Stimulated activated CD8-positive, alpha-beta memory T cell treated with anti-CD3 and anti-CD28 coated beads, Interleukin-7, amount 100 ng/mL, for 48 hours (primary cell): ENCODE results near the gene SNAP23.
"Not testable (repeated sequence)": the region's sequence is repeated elsewhere in the genome, so short reads cannot be mapped to it uniquely, and the experiment has no call there.

Source experiments
- DNase-seq, 2 donors: peaks; one replicate each; pipeline ENCODE4 v3.0.0-alpha.2; 2020; ENCODE audit warnings: low read depth in 1 of 2; ENCODE audit errors: extremely low read depth in 1 of 2

Gene SNAP23

DNA sequence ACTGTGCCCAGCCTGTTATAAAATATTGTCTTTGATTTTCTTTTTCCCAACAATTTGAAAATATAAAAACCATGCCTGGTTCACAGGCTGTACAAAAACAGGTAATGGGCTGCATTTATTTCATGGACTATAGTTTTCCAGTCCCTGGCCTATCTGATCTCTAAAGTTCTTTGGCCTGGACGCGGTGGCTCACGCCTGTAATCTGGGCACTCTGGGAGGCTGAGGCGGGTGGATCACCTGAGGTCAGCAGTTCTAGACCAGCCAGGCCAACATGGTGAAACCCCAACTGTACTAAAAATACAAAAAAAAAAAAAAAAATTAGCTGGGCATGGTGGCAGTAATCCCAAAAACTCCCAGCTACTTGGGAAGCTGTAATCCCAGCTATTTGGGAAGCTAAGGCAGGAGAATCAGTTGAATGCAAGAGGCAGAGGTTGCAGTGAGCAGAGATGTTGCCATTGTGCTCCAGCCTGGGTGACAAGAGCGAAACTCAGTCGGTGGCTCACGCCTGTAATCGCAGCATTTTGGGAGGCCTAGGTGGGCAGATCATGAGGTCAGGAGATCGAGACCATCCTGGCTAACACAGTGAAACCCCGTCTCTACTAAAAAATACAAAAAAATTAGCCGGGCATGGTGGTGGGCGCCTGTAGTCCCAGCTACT lies 61.2 kb downstream of the SNAP23 start:
- not testable (repeated sequence) for DNase-seq

GRCh38 chr15:42558739-42559138 lies 63.3 kb downstream of the SNAP23 start:
- no peak for DNase-seq

- DNase-seq, result peak; percentile 92 to 94
These were observed 80.0 kb downstream of the SNAP23 start, which contains the start of gene STARD9 for GRCh38 chr15:42575188-42576039. Gene STARD9 (plus strand): TSS chr15:42575606. CDS start chr15:42575716, 110 bp downstream.

GRCh38 chr15:42576040-42576594 lies 80.7 kb downstream of the SNAP23 start:
- no peak for DNase-seq

DNA sequence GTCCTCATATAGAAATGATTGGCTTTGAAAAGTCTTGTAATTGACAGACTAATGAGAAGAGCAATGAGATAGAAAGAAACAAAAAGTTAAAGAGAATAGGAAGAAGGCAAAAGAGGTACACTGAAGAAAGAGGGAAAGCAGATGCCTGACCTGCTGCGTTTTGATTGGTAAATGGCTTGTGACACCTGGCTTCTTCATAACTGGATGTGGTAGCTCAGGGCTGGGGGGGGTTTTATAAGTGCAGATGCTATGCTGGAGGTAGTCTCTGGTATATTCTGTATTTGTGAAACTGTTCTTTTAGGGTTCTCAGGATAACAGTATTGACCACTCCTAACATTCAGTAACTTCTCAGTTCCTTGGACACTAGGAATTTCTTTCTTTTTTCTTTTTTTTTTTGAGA lies 81.3 kb downstream of the SNAP23 start:
- no peak for DNase-seq

DNA sequence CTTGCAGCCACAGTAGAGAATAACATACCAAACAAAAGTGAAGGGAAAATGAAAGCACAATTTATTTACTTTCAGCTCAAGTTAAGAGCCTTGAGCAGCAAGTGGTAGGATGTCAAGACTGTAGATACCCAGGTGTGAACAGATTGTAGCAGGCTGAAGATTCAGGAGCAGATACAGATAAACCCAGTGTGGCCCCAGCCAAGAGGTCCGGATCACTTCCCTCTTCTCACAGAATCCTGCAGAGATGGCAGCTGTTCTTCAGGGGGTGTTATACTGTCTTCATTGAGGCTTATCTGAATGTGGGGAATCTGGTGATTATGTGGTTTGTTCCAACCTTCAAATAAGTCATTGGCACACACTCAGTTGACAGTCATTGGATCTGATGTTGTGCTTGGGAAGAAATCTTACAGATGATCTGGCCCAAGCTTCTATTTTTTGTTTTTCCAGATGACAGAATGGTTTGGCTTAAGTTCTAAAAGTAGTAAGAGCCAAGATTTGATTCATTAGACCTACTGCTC lies 82.1 kb downstream of the SNAP23 start:
- no peak for DNase-seq

- no peak for DNase-seq
These were observed 83.6 kb downstream of the SNAP23 start for GRCh38 chr15:42578984-42579537.

DNA sequence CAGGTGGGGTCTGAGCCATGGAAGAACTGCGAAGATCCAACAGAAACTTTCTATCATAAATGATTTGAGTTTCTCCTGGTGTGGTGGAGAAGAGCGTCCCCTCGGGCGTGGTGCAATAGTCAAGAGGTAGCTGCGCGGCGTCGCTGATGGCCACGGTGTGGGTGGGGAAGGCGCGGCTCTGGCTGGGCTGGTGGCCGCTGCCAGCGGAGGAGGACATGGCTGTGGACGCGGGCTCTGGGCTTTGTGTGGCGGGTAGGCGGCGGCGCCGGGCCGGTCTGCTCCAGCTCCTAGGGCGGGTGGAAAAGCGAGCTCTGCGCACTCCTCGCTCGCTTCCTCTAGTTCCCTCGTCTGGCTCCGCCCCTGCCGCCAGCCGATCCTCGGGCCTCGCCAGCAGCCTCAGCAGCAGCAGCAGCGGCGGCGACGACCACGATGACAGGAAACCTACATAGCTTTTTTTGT lies 85.9 kb downstream of the SNAP23 start:
- DNase-seq, result peak; percentile 66 to 70
